Dermis blood vessel endothelial cell (primary cell): Measurements from ENCODE around the gene SMIM30. TPM values are rescaled to one million over a fixed set of nuclear protein-coding genes. Genes with fewer than 3 reads are reported as not detected.
"Not testable (repeated sequence)": the region's sequence is repeated elsewhere in the genome, so short reads cannot be mapped to it uniquely, and the experiment has no call there.

Experiments
- DNase-seq: peaks from one replicate; pipeline ENCODE4 v3.0.0; 2010
- total RNA-seq: library from RNA; depleted of rRNA; stranded (reverse); fragments of >200 nt; gene quantifications from 2 replicates; pipeline ENCODE4 v1.2.3, GENCODE V29; 2014

Gene SMIM30, protein sequence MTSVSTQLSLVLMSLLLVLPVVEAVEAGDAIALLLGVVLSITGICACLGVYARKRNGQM
- total RNA-seq = 45.8 and 68.8 TPM in 2 replicates

- DNase-seq = peak; percentile 95
Observed at GRCh38 chr7:113118074-113118959, at the start of gene SMIM30. SMIM30 (minus strand) TSS chr7:113118554; CDS start chr7:113117578, 976 bp downstream.

GRCh38 chr7:113166176-113166575 lies 47.8 kb upstream of the SMIM30 start:
- DNase-seq = not testable (repeated sequence)

- DNase-seq = no peak
Observed at GRCh38 chr7:113161050-113161449, 42.7 kb upstream of the SMIM30 start.

DNA sequence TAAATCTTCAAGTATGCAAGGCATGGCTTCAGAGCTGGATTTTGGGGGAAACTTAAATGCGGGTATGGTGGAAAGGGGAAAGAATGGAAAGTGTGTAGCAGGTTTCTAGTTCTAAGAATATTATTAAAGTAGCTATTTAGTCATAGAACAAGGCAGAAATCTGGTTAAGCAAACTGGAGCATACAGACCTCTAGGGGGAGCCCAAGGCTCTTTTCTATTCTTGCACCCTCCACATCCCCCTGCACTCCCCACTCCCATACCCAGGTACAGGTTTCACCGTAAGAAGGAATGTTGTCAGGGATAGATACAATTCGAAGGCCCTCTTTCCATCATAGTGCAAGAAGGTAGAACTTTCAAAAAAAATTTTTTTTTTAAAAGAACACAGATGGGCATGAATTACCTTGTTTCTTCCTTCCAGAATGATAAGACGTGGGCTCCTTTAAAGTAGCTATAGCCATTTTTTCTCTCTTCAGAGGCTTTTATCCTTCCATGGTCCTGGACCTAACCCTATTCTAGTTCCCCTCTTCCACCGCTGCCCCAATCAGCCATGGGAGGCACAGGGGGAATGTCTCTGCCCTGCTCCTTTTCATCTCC lies 41.5 kb upstream of the SMIM30 start:
- peak; percentile 36 for DNase-seq

- no peak for DNase-seq
Observed at GRCh38 chr7:113158756-113159155, 40.4 kb upstream of the SMIM30 start.

GRCh38 chr7:113154117-113154516 lies 35.8 kb upstream of the SMIM30 start:
- no peak for DNase-seq

DNA sequence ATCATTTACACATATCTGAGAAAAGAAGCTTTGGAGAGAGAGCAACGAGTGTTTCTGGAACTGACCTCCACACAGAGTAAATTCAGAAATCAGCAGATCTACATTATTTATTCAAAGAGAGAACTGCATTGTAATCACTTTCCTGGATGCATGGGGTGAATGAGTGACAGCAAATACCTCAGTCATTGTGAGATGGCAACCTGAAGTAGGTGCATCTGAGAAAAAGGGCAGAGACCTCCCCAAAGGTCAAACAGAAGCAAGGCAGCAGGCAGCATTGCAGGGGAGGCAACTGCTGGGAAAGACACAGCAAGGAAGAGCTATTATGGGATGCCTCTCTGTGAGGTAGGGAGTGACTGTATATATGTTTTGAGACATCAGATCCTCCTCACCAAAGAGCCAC lies 26.5 kb upstream of the SMIM30 start:
- no peak for DNase-seq

- no peak for DNase-seq
Observed at GRCh38 chr7:113143486-113144257, 25.3 kb upstream of the SMIM30 start.

GRCh38 chr7:113142385-113143119 lies 24.2 kb upstream of the SMIM30 start:
- no peak for DNase-seq

GRCh38 chr7:113141803-113142202 lies 23.4 kb upstream of the SMIM30 start:
- no peak for DNase-seq

- DNase-seq = no peak
Observed at GRCh38 chr7:113140956-113141355, 22.6 kb upstream of the SMIM30 start.

DNA sequence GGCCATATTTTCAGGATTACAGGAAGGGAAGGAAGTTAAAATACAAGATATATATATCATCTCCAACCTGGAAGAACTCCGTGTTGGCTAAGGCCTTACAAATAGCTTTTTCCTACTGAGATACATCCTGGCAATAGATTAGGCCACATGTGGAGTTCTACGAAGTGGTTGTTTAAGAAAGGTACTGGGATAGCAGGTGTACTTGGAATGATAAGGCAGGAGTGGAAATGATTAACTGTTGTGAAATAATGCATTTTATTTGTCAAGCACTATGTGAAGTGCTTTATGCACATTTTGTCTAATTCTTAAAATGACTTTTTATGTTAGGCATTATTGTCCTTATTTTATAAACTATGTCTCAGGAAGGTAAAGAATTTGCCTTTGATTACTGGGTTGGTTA lies 18.9 kb upstream of the SMIM30 start:
- no peak for DNase-seq

DNA sequence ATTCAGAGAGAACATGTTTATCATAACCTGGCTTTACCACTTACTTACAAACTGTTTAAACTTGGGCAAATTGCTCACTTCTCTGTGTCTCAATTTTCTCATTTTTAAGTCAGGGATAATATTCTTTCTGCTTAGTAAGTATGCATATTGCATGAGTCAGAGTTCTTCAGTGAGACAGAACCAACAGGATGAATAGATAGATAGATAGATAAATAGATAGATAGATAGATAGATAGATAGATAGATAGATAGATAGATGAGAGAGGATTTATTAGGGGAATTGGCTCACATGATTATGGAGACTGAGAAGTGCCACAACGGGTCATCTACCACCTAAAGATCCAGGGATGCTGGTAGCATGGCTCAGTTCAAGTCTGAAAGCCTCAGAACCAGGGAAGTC lies 15.7 kb upstream of the SMIM30 start:
- DNase-seq = no peak

GRCh38 chr7:113131367-113131766 lies 13.0 kb upstream of the SMIM30 start:
- DNase-seq = no peak

GRCh38 chr7:113128031-113128430 lies 9.7 kb upstream of the SMIM30 start:
- DNase-seq = no peak

DNA sequence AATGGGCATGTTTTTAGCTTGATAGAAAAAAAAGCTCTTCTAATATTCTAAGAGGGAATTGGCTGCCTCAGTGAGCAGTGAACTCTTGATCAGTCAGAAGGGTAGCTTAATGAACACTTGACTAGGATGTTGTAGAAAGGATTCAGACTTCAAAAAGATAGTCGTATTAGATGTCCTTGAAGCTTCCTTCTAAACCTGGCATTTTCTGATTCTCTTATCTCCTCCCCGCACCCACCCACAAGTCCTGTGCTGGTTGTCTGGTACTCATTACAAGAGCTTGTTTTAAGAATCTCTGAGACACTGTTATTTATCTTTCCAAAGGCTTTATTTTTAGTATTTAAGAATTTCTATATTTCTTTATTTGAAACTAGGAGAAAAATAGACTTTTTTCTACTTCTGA lies 7.4 kb upstream of the SMIM30 start:
- no peak for DNase-seq

- no peak for DNase-seq
Observed at GRCh38 chr7:113122744-113123143, 4.4 kb upstream of the SMIM30 start.

DNA sequence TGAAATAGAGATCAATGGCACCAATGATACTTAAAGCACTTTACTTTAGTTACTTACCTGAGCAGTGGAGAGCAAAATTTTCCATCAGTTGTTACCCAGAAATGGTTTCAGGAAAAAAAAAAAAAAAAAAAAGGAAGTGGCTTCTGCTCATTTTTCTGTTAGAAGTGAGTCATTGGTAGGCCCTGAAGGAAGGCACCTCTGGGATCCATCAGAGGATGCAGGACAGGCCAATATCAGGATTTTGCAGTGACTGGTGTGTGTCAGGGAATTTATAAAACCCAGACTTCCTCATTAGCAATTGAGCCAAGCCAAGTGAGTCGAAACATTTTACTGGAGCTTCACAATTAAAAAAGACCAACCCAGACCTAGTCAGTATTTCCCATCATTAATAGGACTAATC lies 2.3 kb upstream of the SMIM30 start:
- DNase-seq = no peak

DNA sequence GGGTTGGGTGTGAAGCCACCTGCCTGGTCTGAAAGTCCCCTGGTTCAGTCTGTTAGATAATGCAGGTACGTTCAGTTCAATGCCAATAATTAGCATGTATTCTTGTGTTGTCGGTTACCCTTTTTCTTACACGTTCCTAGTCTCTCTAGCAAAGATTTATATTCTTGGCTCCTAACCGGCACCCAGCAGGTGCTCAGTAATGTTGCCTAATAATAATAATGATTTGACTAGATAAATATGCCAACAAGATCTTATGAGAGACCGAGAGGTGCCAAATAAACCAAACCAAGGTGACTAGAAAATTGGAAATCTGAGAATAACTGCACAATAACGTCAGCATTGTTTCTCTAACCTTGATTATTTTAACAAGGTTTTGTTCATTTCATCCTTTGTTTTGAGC lies 1.1 kb upstream of the SMIM30 start:
- no peak for DNase-seq

DNA sequence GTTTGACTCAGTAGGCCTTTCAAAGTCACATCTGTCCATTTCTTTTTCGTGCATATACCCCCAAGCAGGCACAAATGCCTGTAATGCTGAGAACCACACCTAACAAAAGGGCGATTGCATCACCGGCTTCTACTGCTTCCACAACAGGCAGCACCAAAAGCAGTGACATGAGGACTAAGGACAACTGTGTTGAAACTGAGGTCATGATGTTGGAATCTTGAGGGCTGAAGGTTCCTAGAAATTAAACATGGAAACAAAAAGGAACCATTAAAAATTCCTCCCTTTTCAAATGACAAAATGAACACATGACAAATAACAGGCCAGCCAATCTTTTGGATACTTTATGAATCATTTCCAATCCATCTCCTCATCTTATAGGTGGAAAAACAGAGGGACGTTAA lies 980 bp downstream of the SMIM30 start:
- DNase-seq = not testable (repeated sequence)

DNA sequence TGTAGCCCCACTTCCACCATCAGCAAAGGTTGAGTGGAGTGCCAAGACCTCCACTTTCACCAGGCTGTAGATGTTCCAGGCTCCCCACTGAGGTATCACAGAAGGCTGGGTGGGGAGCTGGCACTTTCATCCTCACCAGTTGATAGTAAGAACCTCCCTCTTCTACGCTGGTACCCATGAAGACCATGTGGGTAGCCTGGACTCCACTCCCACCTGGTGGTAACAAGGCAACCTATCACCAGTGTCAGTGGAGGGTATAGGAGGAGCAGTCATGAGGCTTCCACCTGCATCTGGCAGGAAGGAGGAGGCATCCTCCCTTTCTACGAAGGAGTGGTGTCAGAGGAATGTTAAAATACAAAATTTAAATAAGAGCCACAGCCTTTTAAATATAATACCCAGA lies 4.4 kb downstream of the SMIM30 start:
- peak; percentile 1 for DNase-seq

- no peak for DNase-seq
Observed at GRCh38 chr7:113109718-113110117, 8.6 kb downstream of the SMIM30 start.
